Vagina (tissue), 2 donors: Measurements from ENCODE around the gene RNF182. TPM values are rescaled to one million over a fixed set of nuclear protein-coding genes. Genes with fewer than 3 reads are reported as not detected.
A peak's percentile ranks its signal among the peaks of the same experiment; 100 is the strongest.

ENCODE experiments used
- DNase-seq, 2 donors: peaks; one replicate each; pipeline ENCODE4 v3.0.0-alpha.2; 2017; ENCODE audit errors: extremely low spot score in 2 of 2
- H3K27ac ChIP-seq: fragments of 200-600 bp; sonication (generic); one replicate; pipeline ENCODE4 v1.5.1; 2019
- H3K27me3 ChIP-seq: fragments of 200-600 bp; sonication (generic); one replicate; pipeline ENCODE4 v1.5.1; 2019
- H3K36me3 ChIP-seq, 2 donors: fragments of 200-600 bp; sonication (generic); one replicate each; pipeline ENCODE4 v1.5.1; 2017 to 2019
- H3K4me1 ChIP-seq: fragments of 200-600 bp; sonication (generic); one replicate; pipeline ENCODE4 v1.5.1; 2019
- H3K4me3 ChIP-seq, 2 donors: fragments of 200-600 bp; sonication (generic); 1 replicate in 1 of 2; 2 replicates in 1 of 2; pipeline ENCODE4 v1.5.1; 2016 to 2019
- H3K9me3 ChIP-seq: fragments of 200-600 bp; sonication (generic); one replicate; pipeline ENCODE4 v1.5.1; 2019
- CTCF ChIP-seq, 3 experiments: fragments of 450-650 bp in 2 of 3; fragments of 200-600 bp in 1 of 3; sonication (generic) in 1 of 3; IDR thresholded peaks; one replicate each; pipeline ENCODE4 v1.5.1; 2017 to 2019; ENCODE audit warnings: antibody characterized with exemption in 3 of 3, mild to moderate bottlenecking in 2 of 3, moderate library complexity in 2 of 3
- POLR2A ChIP-seq, 2 donors: fragments of 450-650 bp; IDR thresholded peaks; one replicate each; pipeline ENCODE4 v1.6.1; 2017; ENCODE audit warnings: antibody characterized with exemption in 2 of 2, mild to moderate bottlenecking in 2 of 2, moderate library complexity in 2 of 2
- POLR2AphosphoS5 ChIP-seq, 2 donors: sonication (generic); formaldehyde crosslinking; IDR thresholded peaks; one replicate each; pipeline ENCODE4 v1.9.0; 2017; ENCODE audit warnings: antibody characterized with exemption in 2 of 2, mild to moderate bottlenecking in 2 of 2, low read depth in 1 of 2; ENCODE audit not compliant: insufficient read depth in 1 of 2
- intact Hi-C: fragments of 100-400 bp; cut with DNase I; formaldehyde crosslinking; loops from one replicate; pipeline ENCODE4 v1.15.1; 2023
- total RNA-seq: library from RNA; depleted of rRNA; stranded (reverse); fragments of >200 nt; gene quantifications from one replicate; pipeline ENCODE4 v1.2.3, GENCODE V29; 2016

Gene RNF182
- total RNA-seq, 1 donor from 2014 or later: 2.2 TPM

DNA sequence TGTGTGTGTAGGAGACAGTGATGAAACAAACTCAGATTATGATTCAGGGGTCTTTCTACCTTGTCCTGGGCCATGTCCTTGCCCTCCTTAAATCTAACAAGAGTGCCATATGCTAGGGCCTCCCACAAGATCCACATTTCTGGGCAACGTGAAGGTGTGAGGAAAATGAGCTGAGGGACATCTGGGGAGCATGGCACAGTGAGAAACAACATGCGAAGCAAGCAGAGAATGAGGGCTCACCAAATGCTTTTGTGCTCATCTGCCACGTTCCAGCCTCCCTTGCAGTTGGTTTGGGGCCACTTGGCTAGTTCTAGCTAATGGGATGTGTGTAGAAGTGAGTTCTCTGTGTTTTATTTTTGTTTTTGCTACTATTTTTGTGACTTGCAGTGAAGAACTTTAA lies 21.4 kb upstream of the RNF182 start:
- no peaks in the 10 kb centered on the region for H3K27me3 ChIP-seq
- no peak for DNase-seq
- H3K4me3 ChIP-seq: no peak overlapping the region
- intact Hi-C loops: loop anchor here (10.0 kb wide), 1 partner anchor 161 kb away; no protein-coding TSS in a partner anchor
- no peak overlapping the region for H3K27ac ChIP-seq
- no peaks in the 10 kb centered on the region for H3K9me3 ChIP-seq
- H3K36me3 ChIP-seq: no peaks in the 10 kb centered on the region
- TF ChIP-seq CTCF (IDR thresholded peaks at IDR 0.05) (no peak), POLR2AphosphoS5 (IDR thresholded peaks at IDR 0.05; ENCODE audit: insufficient read depth in 1 of 2, low read depth in 1 of 2) (no peak), POLR2A (IDR thresholded peaks at IDR 0.05) (no peak)
- no peaks in the 10 kb centered on the region for H3K4me1 ChIP-seq

DNA sequence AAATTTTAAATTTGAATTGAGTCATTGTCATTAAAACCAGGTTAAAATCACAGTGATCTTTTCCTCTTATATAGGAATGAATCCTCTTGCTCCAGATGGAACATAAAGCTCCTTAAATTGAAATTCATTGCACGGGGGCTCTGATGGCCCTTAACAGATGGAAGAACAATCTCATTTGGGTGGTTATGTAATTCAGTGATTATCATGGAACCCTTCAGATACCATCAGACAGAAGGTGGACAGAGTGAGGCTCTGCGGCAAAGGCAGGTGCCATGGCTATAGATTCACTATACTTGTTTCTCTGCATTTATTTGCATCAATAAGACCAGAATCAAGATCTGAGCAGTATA lies 17.8 kb upstream of the RNF182 start:
- no peak for DNase-seq
- Histone ChIP-seq H3K36me3 (no peaks in the 10 kb centered on the region), H3K9me3 (no peaks in the 10 kb centered on the region), H3K27me3 (no peaks in the 10 kb centered on the region), H3K27ac (no peak overlapping the region), H3K4me1 (no peaks in the 10 kb centered on the region), H3K4me3 (no peak overlapping the region)
- intact Hi-C loops: loop anchor here (10.0 kb wide), 1 partner anchor 158 kb away; no protein-coding TSS in a partner anchor
- TF ChIP-seq POLR2AphosphoS5 (IDR thresholded peaks at IDR 0.05; ENCODE audit: insufficient read depth in 1 of 2, low read depth in 1 of 2): no peak
- TF ChIP-seq CTCF (IDR thresholded peaks at IDR 0.05): no peak
- no peak for TF ChIP-seq POLR2A (IDR thresholded peaks at IDR 0.05)

GRCh38 chr6:13907614-13908215 lies 17.0 kb upstream of the RNF182 start:
- H3K27ac ChIP-seq: no peak overlapping the region
- no peaks in the 10 kb centered on the region for H3K4me1 ChIP-seq
- TF ChIP-seq POLR2A (IDR thresholded peaks at IDR 0.05) (no peak), CTCF (IDR thresholded peaks at IDR 0.05) (no peak), POLR2AphosphoS5 (IDR thresholded peaks at IDR 0.05; ENCODE audit: insufficient read depth in 1 of 2, low read depth in 1 of 2) (no peak)
- H3K9me3 ChIP-seq: no peaks in the 10 kb centered on the region
- DNase-seq: no peak
- H3K36me3 ChIP-seq: no peaks in the 10 kb centered on the region
- intact Hi-C loops: loop anchor here (10.0 kb wide), 1 partner anchor 157 kb away; no protein-coding TSS in a partner anchor
- no peak overlapping the region for H3K4me3 ChIP-seq
- no peaks in the 10 kb centered on the region for H3K27me3 ChIP-seq

GRCh38 chr6:13908955-13909381 lies 15.8 kb upstream of the RNF182 start:
- no peaks in the 10 kb centered on the region for H3K36me3 ChIP-seq
- intact Hi-C loops: loop anchor here (10.0 kb wide), 1 partner anchor 156 kb away; no protein-coding TSS in a partner anchor
- DNase-seq: no peak
- H3K4me3 ChIP-seq: no peak overlapping the region
- no peak overlapping the region for H3K27ac ChIP-seq
- peak; percentile 42 to 82 (median 79) for TF ChIP-seq CTCF (IDR thresholded peaks at IDR 0.05)
- no peak for TF ChIP-seq POLR2A (IDR thresholded peaks at IDR 0.05)
- no peaks in the 10 kb centered on the region for H3K4me1 ChIP-seq
- no peaks in the 10 kb centered on the region for H3K9me3 ChIP-seq
- H3K27me3 ChIP-seq: no peaks in the 10 kb centered on the region

GRCh38 chr6:13910443-13910842 lies 14.3 kb upstream of the RNF182 start:
- H3K27me3 ChIP-seq: no peaks in the 10 kb centered on the region
- intact Hi-C loops: loop anchor here (10.0 kb wide), 1 partner anchor 234 kb away; no protein-coding TSS in a partner anchor

More at GRCh38 chr6:13910443-13910842, 14.3 kb upstream of the RNF182 start:
- H3K4me3 ChIP-seq: no peak overlapping the region
- H3K4me1 ChIP-seq: no peaks in the 10 kb centered on the region
- no peaks in the 10 kb centered on the region for H3K9me3 ChIP-seq
- no peak for TF ChIP-seq POLR2A (IDR thresholded peaks at IDR 0.05)
- no peak for TF ChIP-seq POLR2AphosphoS5 (IDR thresholded peaks at IDR 0.05; ENCODE audit: insufficient read depth in 1 of 2, low read depth in 1 of 2)
- TF ChIP-seq CTCF (IDR thresholded peaks at IDR 0.05): no peak
- no peak for DNase-seq
- H3K36me3 ChIP-seq: no peaks in the 10 kb centered on the region
- no peak overlapping the region for H3K27ac ChIP-seq
